A549 (cell line): ENCODE measurements around the gene HCAR2. TPM values are rescaled to one million over a fixed set of nuclear protein-coding genes. Genes with fewer than 3 reads are reported as not detected.
A peak's percentile ranks its signal among the peaks of the same experiment; 100 is the strongest.

ENCODE experiments used
- ATAC-seq, 2 experiments: fragments of 200-7000 bp in 1 of 2; fragments of >200 bp in 1 of 2; cut with Nextera tagmentation in 1 of 2; cut with Tn5 transposase in 1 of 2; 3 replicates each; pipeline versions ENCODE4 v1.8.0 to v1.9.1; 2018 to 2020; ENCODE audit warnings: mild to moderate bottlenecking in 1 of 2, moderate library complexity in 1 of 2
- CTCF ChIA-PET: fragments of 300-600 bp; sonication (Branson Sonifier 250); formaldehyde crosslinking; extraction: SDS; loops from one replicate; lab custom pipeline; 2021; ENCODE audit warnings: antibody characterized with exemption, inconsistent platforms; lab: Yijun Ruan, JAX
- POLR2A ChIA-PET: fragments of 350-600 bp; formaldehyde crosslinking; extraction: SDS; loops from one replicate; lab custom pipeline; 2021; ENCODE audit warnings: antibody characterized with exemption, inconsistent platforms; lab: Yijun Ruan, JAX
- DNase-seq, 2 experiments: peaks; one replicate each; pipeline versions ENCODE4 v3.0.0 to v3.0.0-alpha.2; 2011 to 2016; ENCODE audit warnings: low read depth in 1 of 2, low spot score in 1 of 2
- FAIRE-seq: peaks from 2 replicates; lab custom pipeline; 2011; peaks lifted over from hg19 to GRCh38; lab: Jason Lieb, UNC
- H3K27ac ChIP-seq, 2 experiments: fragments of >200 bp; sonication (Bioruptor Twin); formaldehyde crosslinking; 3 replicates each; pipeline ENCODE4 v1.5.1; 2016 to 2017
- H3K4me1 ChIP-seq: fragments of >200 bp; sonication (Bioruptor Twin); formaldehyde crosslinking; 3 replicates; pipeline ENCODE4 v1.6.1; 2016
- H3K4me2 ChIP-seq: fragments of >200 bp; sonication (Bioruptor Twin); formaldehyde crosslinking; 3 replicates; pipeline ENCODE4 v1.6.1; 2016
- H3K4me3 ChIP-seq: fragments of >200 bp; sonication (Bioruptor Twin); formaldehyde crosslinking; 3 replicates; pipeline ENCODE4 v1.5.1; 2016
- H3K9me3 ChIP-seq: fragments of >200 bp; sonication (Bioruptor Twin); formaldehyde crosslinking; 3 replicates; pipeline ENCODE4 v1.6.1; 2016
- CEBPB ChIP-seq, 2 experiments: fragments of >200 bp in 1 of 2; sonication (Bioruptor Twin) in 1 of 2; formaldehyde crosslinking in 1 of 2; IDR thresholded peaks; 2 replicates each; pipeline ENCODE4 v1.6.1; 2012 to 2016
- FOSB ChIP-seq: fragments of 250-450 bp; sonication (Bioruptor Pico); IDR thresholded peaks from 2 replicates; pipeline ENCODE4 v1.5.0; 2020; ENCODE audit warnings: mild to moderate bottlenecking, moderate library complexity
- FOSL2 ChIP-seq, 2 experiments: fragments of 450-650 bp in 1 of 2; fragments of >200 bp in 1 of 2; sonication (Bioruptor Twin) in 1 of 2; formaldehyde crosslinking; IDR thresholded peaks; 2 replicates each; pipeline versions ENCODE4 v1.5.0 to v1.6.1; 2016 to 2020; ENCODE audit warnings: mild to moderate bottlenecking in 1 of 2, moderate library complexity in 1 of 2
- GATA3 ChIP-seq: IDR thresholded peaks from 2 replicates; pipeline ENCODE4 v1.6.1; 2012; ENCODE audit warnings: borderline replicate concordance
- HEYL ChIP-seq: fragments of 250-450 bp; sonication (Bioruptor Pico); IDR thresholded peaks from 2 replicates; pipeline ENCODE4 v1.8.0; 2021; ENCODE audit warnings: mild to moderate bottlenecking, moderate library complexity
- HMGXB4 ChIP-seq: fragments of 250-450 bp; sonication (Bioruptor Pico); IDR thresholded peaks from 2 replicates; pipeline ENCODE4 v1.5.0; 2021; ENCODE audit warnings: mild to moderate bottlenecking, moderate library complexity, borderline replicate concordance
- MAFK ChIP-seq: fragments of 450-650 bp; IDR thresholded peaks from 2 replicates; pipeline ENCODE4 v1.6.1; 2014; ENCODE audit not compliant: partially characterized antibody
- MAX ChIP-seq: IDR thresholded peaks from 2 replicates; pipeline ENCODE4 v1.6.1; 2012
- NFE2L2 ChIP-seq: fragments of 150-350 bp; conservative IDR thresholded peaks from 2 replicates; pipeline ENCODE4 v1.6.1; 2014; ENCODE audit warnings: low read length
- NPAS2 ChIP-seq: fragments of 250-450 bp; sonication (Bioruptor Pico); IDR thresholded peaks from 2 replicates; pipeline ENCODE4 v1.8.0; 2022; ENCODE audit warnings: mild to moderate bottlenecking, moderate library complexity, borderline replicate concordance
- PBX3 ChIP-seq: IDR thresholded peaks from 2 replicates; pipeline ENCODE4 v1.6.1; 2012
- POLR2A ChIP-seq: IDR thresholded peaks from 2 replicates; pipeline ENCODE4 v1.6.1; 2012; ENCODE audit warnings: mild to moderate bottlenecking, low read length
- POLR2AphosphoS2 ChIP-seq: conservative IDR thresholded peaks from 2 replicates; pipeline ENCODE4 v1.6.1; 2012; ENCODE audit warnings: low read length, improper control_type of control experiment, inconsistent platforms
- RAD21 ChIP-seq, 2 experiments: fragments of >200 bp in 1 of 2; sonication (Bioruptor Twin) in 1 of 2; formaldehyde crosslinking in 1 of 2; IDR thresholded peaks in 1 of 2; conservative IDR thresholded peaks in 1 of 2; 2 replicates in 1 of 2; 3 replicates in 1 of 2; pipeline ENCODE4 v1.6.1; 2012 to 2018; ENCODE audit warnings: inconsistent platforms in 1 of 2
- RCOR1 ChIP-seq: fragments of 150-350 bp; IDR thresholded peaks from 2 replicates; pipeline ENCODE4 v1.6.1; 2014; ENCODE audit warnings: antibody characterized with exemption, low read length, low read depth
- RNF2 ChIP-seq: fragments of 200-600 bp; sonication (generic); IDR thresholded peaks from 2 replicates; pipeline ENCODE4 v1.6.1; 2016; ENCODE audit warnings: low read depth, mild to moderate bottlenecking, antibody characterized with exemption, moderate library complexity, borderline replicate concordance
- SMC3 ChIP-seq: fragments of >200 bp; sonication (Bioruptor Twin); formaldehyde crosslinking; IDR thresholded peaks from 3 replicates; pipeline ENCODE4 v1.6.1; 2018; ENCODE audit warnings: inconsistent platforms
- ZFP36 ChIP-seq: fragments of 450-650 bp; IDR thresholded peaks from 2 replicates; pipeline ENCODE4 v1.6.1; 2014; ENCODE audit warnings: borderline replicate concordance; ENCODE audit not compliant: partially characterized antibody
- ZNF302 ChIP-seq: fragments of 250-450 bp; sonication (Bioruptor Pico); IDR thresholded peaks from 2 replicates; pipeline ENCODE4 v1.9.0; 2021; ENCODE audit warnings: inconsistent platforms, mild to moderate bottlenecking, moderate library complexity
- WGBS: methylation state at CpG from one replicate; pipeline ENCODE4 v1.1.6; 2017; ENCODE audit errors: missing lambda C conversion rate; 5-methylcytosine and 5-hydroxymethylcytosine counted together
- polyA plus RNA-seq, 4 experiments: library from polyadenylated mRNA; depleted of rRNA in 3 of 4; stranded (reverse); fragments of >200 nt; fragmentation: RNase III in 1 of 4; extraction: RNeasy Plus Mini Kit Qiagen cat#74134 plus additional on column Dnase treatment in 1 of 4; gene quantifications; 2 replicates in 3 of 4; 3 replicates in 1 of 4; pipeline ENCODE4 v1.2.3, GENCODE V29; 2011 to 2017
- TF ChIP-seq, protein P1 (sequence below): fragments of >200 bp; sonication (Bioruptor Twin); formaldehyde crosslinking; IDR thresholded peaks from 2 replicates; pipeline ENCODE4 v1.6.1; 2016

The HCAR2 gene
- polyA plus RNA-seq, 2 of the 4 experiments (the other 2 are of a cell fraction) = 0.09 TPM; not detected in 1

DNA sequence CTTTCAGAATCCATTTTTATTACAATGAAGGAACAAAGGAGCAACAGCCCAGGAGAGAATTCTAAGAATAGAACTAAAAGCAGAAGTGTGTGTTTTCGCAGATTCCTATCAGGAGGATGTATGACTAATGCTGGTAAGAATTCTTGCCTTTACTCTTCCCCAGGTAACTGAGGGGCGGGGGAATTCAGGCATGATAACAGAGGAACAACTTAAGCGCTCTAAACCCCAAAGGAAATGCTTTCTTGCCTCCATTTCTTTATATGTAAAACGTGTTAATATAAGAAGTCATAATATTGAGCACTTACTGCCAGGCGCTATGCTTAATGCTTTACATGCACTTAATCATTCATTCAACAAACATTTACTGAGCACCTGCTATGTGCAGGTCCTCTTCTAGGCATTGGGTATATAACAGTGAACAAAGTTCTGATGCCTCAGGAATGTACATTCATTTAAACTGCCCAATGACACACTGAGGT is 23.0 kb upstream of the HCAR2 start:
- Histone ChIP-seq H3K27ac (peak overlapping the region in 1 of 2 experiments; percentile 25; a peak in 2 of 6 replicates), H3K4me3 (no peak overlapping the region), H3K9me3 (no peaks in the 10 kb centered on the region), H3K4me1 (peaks cover 10% of the 10 kb centered on the region), H3K4me2 (peak overlapping the region; percentile 42)
- 21% methylated on average over 5 of the region's 5 CpGs for WGBS
- FAIRE-seq (no peak), ATAC-seq (peak in 1 of 2 experiments; percentile 19; a peak in 1 of 6 replicates), DNase-seq (peak in 1 of 2 experiments; percentile 24)
- TF ChIP-seq GATA3 (peak; percentile 53; the same call in 1 of the 2 replicates), FOSL2 (IDR thresholded peaks at IDR 0.05) (no peak), FOSL2 (CRISPR knock-in tag; IDR thresholded peaks at IDR 0.05) (0 out of 2 replicates have a peak, but pooled peaks have one; percentile 13), RAD21 (conservative IDR thresholded peaks at IDR 0.05 in 1 of 2, IDR thresholded peaks at IDR 0.05 in 1 of 2) (no peak)
- POLR2A ChIA-PET = interaction anchor here (0.7 kb wide), 1 partner anchor 12 kb away, joined by 3 read pairs; no protein-coding TSS in a partner anchor
- CTCF ChIA-PET = interaction anchor here (0.6 to 2.1 kb wide), 6 partner anchors 26 to 446 kb away, joined by 3 to 9 read pairs (median 4); partner anchors contain the start of gene DENR

- no peak overlapping the region for H3K4me3 ChIP-seq
- H3K4me2 ChIP-seq = peak overlapping the region; percentile 42
- ATAC-seq (no peak), DNase-seq (no peak), FAIRE-seq (no peak)
- H3K27ac ChIP-seq = peak overlapping the region in 1 of 2 experiments; percentile 13; a peak in 1 of 6 replicates
- no peaks in the 10 kb centered on the region for H3K9me3 ChIP-seq
- H3K4me1 ChIP-seq = peaks cover 10% of the 10 kb centered on the region
- 83% methylated on average over 6 of the region's 6 CpGs for WGBS
- POLR2A ChIA-PET = no interaction called here
- CTCF ChIA-PET = interaction anchor here (0.6 to 1.8 kb wide), 5 partner anchors 66 to 447 kb away, joined by 3 to 7 read pairs (median 3); no protein-coding TSS in a partner anchor
- no peak for TF ChIP-seq PBX3
- TF ChIP-seq POLR2AphosphoS2 = no peak
- TF ChIP-seq GATA3 = no peak
- no peak for TF ChIP-seq MAX
- TF ChIP-seq RNF2 = no peak
- TF ChIP-seq, protein P1, sequence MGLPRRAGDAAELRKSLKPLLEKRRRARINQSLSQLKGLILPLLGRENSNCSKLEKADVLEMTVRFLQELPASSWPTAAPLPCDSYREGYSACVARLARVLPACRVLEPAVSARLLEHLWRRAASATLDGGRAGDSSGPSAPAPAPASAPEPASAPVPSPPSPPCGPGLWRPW = no peak
- TF ChIP-seq MAFK = no peak
- TF ChIP-seq POLR2A = no peak
- no peak for TF ChIP-seq RCOR1
- TF ChIP-seq FOSB = no peak
- TF ChIP-seq NPAS2 (CRISPR knock-in tag) = no peak
- TF ChIP-seq HMGXB4 = no peak
- TF ChIP-seq ZNF302 (CRISPR knock-in tag) = no peak
- no peak for TF ChIP-seq SMC3
- no peak for TF ChIP-seq CEBPB (IDR thresholded peaks at IDR 0.05)
- TF ChIP-seq ZFP36 = no peak
- no peak for TF ChIP-seq HEYL
- no peak for TF ChIP-seq NFE2L2
Measured at GRCh38 chr12:122725452-122726079, 22.4 kb upstream of the HCAR2 start.
